A673 (cell line): ENCODE results near the gene TRPC1. TPM values are rescaled to one million over a fixed set of nuclear protein-coding genes. Genes with fewer than 3 reads are reported as not detected.

Experiments
- Bru-seq: library from RNA; stranded (reverse); fragments of 400-500 nt; gene quantifications from one replicate; lab custom pipeline; 2021; lab: Mats Ljungman, UMichigan
- BruChase-seq, 2 experiments: library from RNA; stranded (reverse); fragments of 400-500 nt; gene quantifications; one replicate each; lab custom pipeline; 2021; lab: Mats Ljungman, UMichigan
- BruUV-seq: library from RNA; stranded (reverse); fragments of 400-500 nt; replicated peaks from 2 replicates; lab custom pipeline; 2021; lab: Mats Ljungman, UMichigan
- CTCF ChIA-PET: fragments of 300-600 bp; sonication (Branson Sonifier 250); formaldehyde crosslinking; loops from one replicate; lab custom pipeline; 2022; ENCODE audit warnings: antibody characterized with exemption; lab: Charles Lee
- POLR2A ChIA-PET: fragments of 300-600 bp; sonication (Branson Sonifier 250); formaldehyde crosslinking; loops from one replicate; lab custom pipeline; 2022; ENCODE audit warnings: antibody characterized with exemption; ENCODE audit not compliant: low non-redundant PET; lab: Charles Lee
- DNase-seq: peaks from one replicate; pipeline ENCODE4 v3.0.0-alpha.2; 2015; ENCODE audit warnings: low spot score
- H3K27ac ChIP-seq: fragments of 200-600 bp; sonication (generic); 2 replicates; pipeline ENCODE4 v1.5.1; 2016; ENCODE audit warnings: mixed run types, low read depth, mild to moderate bottlenecking, mixed read lengths, antibody characterized with exemption, low read length; ENCODE audit not compliant: poor library complexity, severe bottlenecking
- H3K27me3 ChIP-seq: fragments of 200-600 bp; sonication (generic); replicated peaks from 2 replicates; pipeline ENCODE4 v1.6.1; 2017; ENCODE audit warnings: mixed run types, low read depth, mild to moderate bottlenecking, mixed read lengths, antibody characterized with exemption, low read length; ENCODE audit not compliant: insufficient read depth, poor library complexity
- H3K36me3 ChIP-seq: fragments of 200-600 bp; sonication (generic); 2 replicates; pipeline ENCODE4 v1.6.1; 2016; ENCODE audit warnings: mixed run types, mild to moderate bottlenecking, mixed read lengths, antibody characterized with exemption, low read length; ENCODE audit not compliant: insufficient read depth, poor library complexity, severe bottlenecking
- H3K4me1 ChIP-seq: fragments of 200-600 bp; sonication (generic); 2 replicates; pipeline ENCODE4 v1.6.1; 2017; ENCODE audit warnings: mixed run types, mild to moderate bottlenecking, mixed read lengths, antibody characterized with exemption, low read length; ENCODE audit not compliant: insufficient read depth, poor library complexity, severe bottlenecking
- H3K4me3 ChIP-seq: fragments of 200-600 bp; sonication (generic); 2 replicates; pipeline ENCODE4 v1.5.1; 2016; ENCODE audit warnings: low read depth, mixed run types, mild to moderate bottlenecking, mixed read lengths, low read length; ENCODE audit not compliant: poor library complexity, severe bottlenecking
- H3K9me3 ChIP-seq: fragments of 200-600 bp; sonication (generic); 2 replicates; pipeline ENCODE4 v1.6.1; 2016; ENCODE audit warnings: mixed run types, low read depth, mild to moderate bottlenecking, mixed read lengths, antibody characterized with exemption, low read length; ENCODE audit not compliant: poor library complexity, severe bottlenecking
- CTCF ChIP-seq: fragments of 300-800, 200-600 bp; sonication (generic); conservative IDR thresholded peaks from 2 replicates; pipeline ENCODE4 v1.5.1; 2017; ENCODE audit warnings: low read depth, mild to moderate bottlenecking, antibody characterized with exemption, low read length, moderate library complexity, mixed read lengths
- EZH2 ChIP-seq: fragments of 200-600 bp; sonication (generic); IDR thresholded peaks from 2 replicates; pipeline ENCODE4 v1.6.1; 2017; ENCODE audit warnings: borderline replicate concordance, low read depth, mild to moderate bottlenecking, mixed read lengths, antibody characterized with exemption, low read length; ENCODE audit not compliant: poor library complexity, severe bottlenecking
- intact Hi-C: fragments of 100-400 bp; cut with micrococcal nuclease; formaldehyde crosslinking; loops from one replicate; pipeline ENCODE4 v1.10.0; 2022; ENCODE audit not compliant: unreplicated experiment
- long read RNA-seq: library from polyadenylated mRNA; stranded (forward); transcript quantifications from one replicate; pipeline ENCODE4 v2.0.0, GENCODE V29; 2022
- total RNA-seq: library from RNA; stranded (reverse); gene quantifications from 2 replicates; pipeline ENCODE4 v1.2.3, GENCODE V29; 2021

The TRPC1 gene
- 0.88 and 1.3 TPM in 2 replicates for total RNA-seq
- Bru-seq, nascent RNA, result percentile 37 among the genes with signal in this experiment
- BruChase-seq, experiment 1, labeled RNA remaining after a 2-hour chase, result percentile 45 among the genes with signal in this experiment
- BruChase-seq, experiment 2, labeled RNA remaining after a 6-hour chase, result percentile 38 among the genes with signal in this experiment
- long read RNA-seq, result 0 reads

GRCh38 chr3:142723968-142724681, at the start of gene TRPC1:
TRPC1 (plus strand) TSS chr3:142724034; CDS start chr3:142724560, 526 bp downstream.
- TF ChIP-seq EZH2, result no peak
- TF ChIP-seq CTCF, result no peak
- intact Hi-C loops, result no loop called here
- BruUV-seq, result no TSS peak
- Histone ChIP-seq H3K27ac (no peak within 1 kb of the TSS), H3K36me3 (no peaks in the 10 kb centered on the region), H3K4me3 (peak within 1 kb of the TSS; percentile 58), H3K4me1 (peaks cover 7% of the 10 kb centered on the region), H3K27me3 (peaks cover 39% of the 10 kb centered on the region), H3K9me3 (no peaks in the 10 kb centered on the region)
- DNase-seq, result peak; percentile 91
- ChIA-PET CTCF (no interaction called here), POLR2A (interaction anchor here (0.6 kb wide), 1 partner anchor 690 kb away, joined by 3 read pairs; no protein-coding TSS in a partner anchor)

- Histone ChIP-seq H3K36me3 (no peaks in the 10 kb centered on the region), H3K27ac (no peak overlapping the region), H3K9me3 (no peaks in the 10 kb centered on the region), H3K4me1 (no peaks in the 10 kb centered on the region), H3K4me3 (no peak overlapping the region), H3K27me3 (no peaks in the 10 kb centered on the region)
- no peak for TF ChIP-seq EZH2
- no peak for TF ChIP-seq CTCF
- DNase-seq, result no peak
- intact Hi-C loops, result no loop called here
- BruUV-seq, result no TSS peak
- CTCF ChIA-PET, result no interaction called here
- POLR2A ChIA-PET, result no interaction called here
Measured at GRCh38 chr3:142676151-142676550, 47.7 kb upstream of the TRPC1 start.

GRCh38 chr3:142680710-142681109, 43.1 kb upstream of the TRPC1 start:
- DNase-seq, result no peak
- POLR2A ChIA-PET, result no interaction called here
- Histone ChIP-seq H3K27me3 (no peaks in the 10 kb centered on the region), H3K4me1 (no peaks in the 10 kb centered on the region), H3K27ac (no peak overlapping the region), H3K36me3 (no peaks in the 10 kb centered on the region), H3K9me3 (no peaks in the 10 kb centered on the region), H3K4me3 (no peak overlapping the region)
- CTCF ChIA-PET, result interaction anchor here (0.6 kb wide), 1 partner anchor 94 kb away, joined by 3 read pairs; no protein-coding TSS in a partner anchor
- intact Hi-C loops, result loop anchor here (10.0 kb wide), 1 partner anchor 96 kb away; no protein-coding TSS in a partner anchor
- no TSS peak for BruUV-seq
- TF ChIP-seq CTCF, result peak; percentile 27; the same call in 1 of the 2 replicates
- TF ChIP-seq EZH2, result no peak
